ENCODE data around the gene CROCC2. TPM values are rescaled to one million over a fixed set of nuclear protein-coding genes. Genes with fewer than 3 reads are reported as not detected.

Gene CROCC2
- polyA plus RNA-seq, 1 donor, result 0.10 TPM

DNA sequence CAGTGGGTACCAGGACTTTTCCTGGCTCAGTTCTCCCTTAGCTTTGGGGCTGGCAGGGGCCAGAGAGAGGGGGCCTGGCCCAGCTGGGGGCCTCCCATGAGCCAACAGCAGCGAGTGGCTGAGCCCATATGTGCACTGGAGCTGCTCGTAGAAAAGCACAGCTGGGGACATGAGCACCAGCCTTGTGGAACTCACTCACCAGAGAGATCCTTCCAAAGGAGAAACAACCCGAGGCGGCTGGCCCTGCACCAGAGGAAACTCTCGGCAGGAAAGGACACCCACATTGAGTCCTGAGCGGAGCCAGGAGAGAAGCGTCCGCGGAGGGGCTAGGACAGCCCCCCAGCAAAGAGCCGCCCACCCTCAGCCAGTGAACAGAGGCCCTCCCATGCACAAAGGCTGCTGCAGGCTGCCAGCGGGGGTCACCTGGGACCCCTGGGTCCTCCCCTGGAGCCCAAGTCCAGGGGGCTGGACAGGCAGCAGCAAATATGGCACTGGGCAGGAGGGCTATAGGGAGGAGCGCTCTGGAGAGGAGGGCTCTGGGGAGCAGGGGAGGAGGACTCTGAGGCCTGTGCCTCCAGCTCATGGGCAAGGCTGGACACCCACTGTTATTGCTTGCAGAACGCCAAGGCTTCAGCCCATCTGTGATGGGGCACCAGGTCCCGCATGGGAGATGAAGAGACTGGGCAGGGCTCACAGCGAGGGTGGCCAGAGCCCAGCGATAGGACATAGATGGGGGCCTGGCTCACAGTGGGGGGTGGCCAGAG, 50.2 kb downstream of the CROCC2 start:
- DNase-seq, result no peak

DNA sequence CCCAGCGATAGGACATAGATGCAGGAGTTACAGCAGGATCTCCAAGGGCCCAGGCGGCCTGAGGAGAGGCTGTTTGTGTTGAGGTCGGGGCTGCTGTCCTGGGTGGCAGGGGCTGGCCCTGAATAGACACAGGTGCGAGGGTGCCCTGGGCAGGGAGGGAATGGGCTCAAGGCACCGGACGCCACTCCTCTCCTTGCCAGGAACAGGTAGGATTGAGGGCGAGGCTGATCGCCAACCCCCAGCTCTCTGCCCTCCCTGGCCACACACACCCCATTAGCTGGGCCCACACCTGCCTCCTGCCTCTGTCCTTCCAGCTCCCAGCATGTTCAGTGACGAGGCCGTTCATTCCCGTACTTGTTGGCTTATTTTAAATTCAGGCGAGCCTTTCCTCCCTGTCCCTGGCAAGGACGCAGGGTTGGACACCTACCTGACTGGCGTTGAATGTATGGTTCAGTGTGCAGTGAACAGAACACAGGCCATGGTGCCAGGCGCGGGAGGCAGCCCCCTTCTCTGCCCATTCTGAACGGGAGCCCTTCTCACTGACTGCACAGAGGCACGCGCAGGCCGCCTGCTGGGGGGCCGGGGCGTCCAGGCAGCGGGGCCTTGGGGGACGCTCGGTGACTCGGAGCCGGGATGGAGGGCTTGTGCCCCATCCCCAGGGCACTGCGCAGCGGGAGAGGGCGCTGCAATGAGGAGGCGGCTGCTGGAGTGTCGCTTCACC, 51.0 kb downstream of the CROCC2 start:
- no peak for DNase-seq

DNA sequence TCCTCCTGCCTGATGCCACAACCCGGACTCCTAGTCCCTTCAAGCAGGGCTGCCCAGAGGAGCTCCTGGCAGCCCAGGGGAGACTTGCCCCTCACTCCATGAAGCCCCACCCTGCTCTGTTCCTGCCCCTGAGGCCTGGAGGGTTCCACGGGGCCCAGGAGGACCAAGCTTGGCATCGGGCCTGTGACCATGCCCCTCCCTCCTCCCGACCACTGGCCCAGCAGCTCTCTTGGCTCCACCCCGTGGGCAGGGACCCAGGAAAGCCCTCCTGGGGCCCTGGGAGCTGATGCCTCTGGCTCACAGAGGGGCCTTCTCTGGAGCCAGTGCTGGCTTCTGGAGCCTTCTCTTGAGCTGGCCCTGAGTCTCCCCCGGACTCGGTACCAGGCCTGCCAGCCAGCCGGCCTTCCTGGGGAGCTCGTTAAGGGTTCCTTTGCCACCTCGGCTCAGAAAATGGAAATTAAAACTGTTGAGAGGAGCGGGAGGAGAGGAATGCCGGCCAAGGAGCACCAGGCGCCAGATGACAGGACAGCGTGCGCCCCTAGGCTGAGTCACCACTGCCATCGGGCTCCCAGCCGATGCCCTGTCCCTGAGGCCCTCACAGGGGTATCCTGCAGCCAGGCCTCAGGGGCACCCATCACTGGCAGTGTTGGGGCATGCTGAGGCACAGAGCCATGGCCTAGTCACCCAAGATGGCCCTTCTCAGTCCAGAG, 51.7 kb downstream of the CROCC2 start:
- DNase-seq, result no peak

DNA sequence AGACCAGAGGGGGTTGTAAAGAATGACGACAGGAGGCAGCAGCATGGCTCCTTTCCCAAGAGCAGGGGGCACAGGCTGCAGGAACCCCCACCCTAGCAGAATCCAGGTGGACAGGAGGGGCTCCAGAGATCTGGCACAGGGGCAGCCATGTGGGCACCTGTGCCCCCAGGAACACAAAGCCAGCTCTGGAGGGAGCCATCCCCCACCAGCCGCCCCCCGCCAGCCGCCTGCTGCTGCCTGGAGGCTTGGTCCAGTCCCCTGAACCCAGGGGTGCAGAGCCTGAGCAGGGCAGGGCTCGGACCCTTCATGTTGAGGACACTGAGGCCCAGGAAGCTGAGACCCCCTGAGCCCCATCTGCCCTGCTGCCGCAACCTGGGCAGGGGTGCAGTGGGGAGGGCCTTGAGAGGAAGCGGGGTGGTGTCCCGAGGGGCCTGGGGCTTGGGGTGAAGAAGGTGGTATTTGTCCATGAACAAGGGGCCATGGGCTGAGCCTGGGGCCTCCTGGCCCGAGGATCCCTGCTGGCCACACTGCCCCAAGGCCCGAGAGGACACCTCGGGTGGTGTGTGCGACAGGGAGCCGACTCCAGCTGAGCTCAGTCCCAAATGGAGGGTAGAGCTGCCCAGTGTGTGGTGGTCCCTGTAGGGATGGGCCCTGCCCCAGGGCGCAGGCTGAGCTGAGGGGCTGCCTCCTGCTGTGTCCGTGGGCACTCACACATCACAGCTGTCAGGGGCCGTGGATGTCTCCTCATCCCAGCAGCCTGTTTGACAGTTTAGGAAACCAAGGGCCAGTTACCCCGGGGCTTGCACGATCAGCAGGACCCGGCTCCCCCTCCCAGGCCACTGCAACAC, 52.5 kb downstream of the CROCC2 start:
- no peak for DNase-seq

DNA sequence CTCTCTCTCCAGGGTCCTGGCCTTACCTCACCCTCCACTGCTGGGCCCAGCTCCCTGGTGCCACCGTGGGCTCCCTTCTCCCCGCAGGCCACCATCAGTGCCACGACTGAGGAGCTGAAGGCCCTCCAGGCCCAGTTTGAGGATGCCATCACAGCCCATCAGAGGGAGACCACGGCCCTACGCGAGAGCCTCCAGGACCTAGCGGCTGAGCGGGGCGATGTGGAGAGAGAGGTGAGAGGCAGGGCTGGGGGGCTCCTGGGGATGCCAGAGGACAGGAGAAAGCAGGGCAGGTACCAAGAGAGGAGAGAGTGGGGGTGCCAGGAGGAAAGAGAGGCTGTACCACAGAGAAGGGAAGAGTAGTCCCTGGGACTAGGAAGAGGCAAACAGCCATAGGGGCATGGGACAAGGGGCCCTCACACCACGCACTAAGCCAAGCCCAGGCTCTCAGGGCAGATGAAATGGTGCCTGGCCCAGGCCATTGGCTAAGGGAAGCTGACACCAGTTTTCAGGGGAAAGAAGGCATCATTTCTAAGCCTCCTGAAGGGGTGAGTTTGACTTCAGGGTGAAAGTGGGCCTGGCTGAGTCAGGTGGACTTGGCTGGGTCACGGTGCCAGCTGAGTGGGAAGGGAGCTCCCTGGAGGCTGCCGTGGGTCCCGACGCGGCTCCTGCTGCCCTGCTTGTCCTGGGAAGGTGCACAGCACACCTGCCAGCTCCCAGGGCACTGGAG, 53.2 kb downstream of the CROCC2 start:
- DNase-seq, result no peak

DNA sequence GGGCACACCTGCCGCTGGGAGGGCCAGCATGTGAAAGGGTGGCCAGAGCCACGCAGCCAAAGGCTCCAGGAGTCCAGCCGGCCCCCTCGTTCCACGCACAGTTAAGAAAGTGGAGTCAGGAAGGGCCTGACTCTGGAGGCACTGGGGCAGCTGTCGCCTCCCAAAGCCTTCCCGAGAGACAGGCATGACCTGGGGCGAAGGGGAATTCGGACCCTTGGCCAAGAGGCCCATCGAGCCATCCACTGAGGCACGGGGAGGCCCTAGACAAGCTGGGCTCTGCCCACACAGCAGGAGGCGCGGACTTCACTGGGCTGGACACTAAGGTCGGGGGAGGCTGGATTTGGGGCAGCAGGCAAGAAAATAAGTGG, 53.8 kb downstream of the CROCC2 start:
- DNase-seq, result no peak

DNA sequence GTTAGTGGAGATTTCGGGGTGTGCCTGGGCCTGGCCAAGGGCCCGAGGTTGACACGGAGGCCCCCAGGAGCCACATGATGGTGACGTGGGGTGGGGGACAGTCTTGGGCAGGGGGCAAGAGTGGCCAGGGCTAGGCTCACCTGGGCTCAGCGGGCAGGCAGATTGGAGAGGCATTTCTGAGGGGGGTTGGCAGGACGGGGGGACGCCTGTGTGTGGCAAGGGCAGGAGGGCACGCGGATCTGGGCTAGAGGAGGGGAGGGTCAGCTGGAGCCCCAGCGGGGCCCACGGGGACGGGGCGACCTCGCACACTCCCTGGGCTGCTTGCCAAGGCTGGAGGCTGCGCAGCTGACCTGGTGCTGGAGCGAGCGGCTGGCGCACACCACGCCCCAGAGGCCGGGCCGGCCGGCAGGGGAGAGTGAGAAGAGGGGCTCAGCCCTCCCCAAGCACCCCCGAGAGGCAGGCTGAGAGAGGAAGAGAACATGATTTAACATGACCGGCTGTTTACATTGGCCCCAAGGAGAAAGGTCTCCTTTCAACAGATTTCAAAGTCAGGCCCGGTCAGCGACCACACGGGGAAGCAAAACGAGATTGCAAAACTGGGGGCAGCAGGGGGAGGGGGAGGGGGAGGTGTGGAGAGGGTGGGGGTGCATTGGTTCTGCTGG, 54.3 kb downstream of the CROCC2 start:
- peak; percentile 78 for DNase-seq

DNA sequence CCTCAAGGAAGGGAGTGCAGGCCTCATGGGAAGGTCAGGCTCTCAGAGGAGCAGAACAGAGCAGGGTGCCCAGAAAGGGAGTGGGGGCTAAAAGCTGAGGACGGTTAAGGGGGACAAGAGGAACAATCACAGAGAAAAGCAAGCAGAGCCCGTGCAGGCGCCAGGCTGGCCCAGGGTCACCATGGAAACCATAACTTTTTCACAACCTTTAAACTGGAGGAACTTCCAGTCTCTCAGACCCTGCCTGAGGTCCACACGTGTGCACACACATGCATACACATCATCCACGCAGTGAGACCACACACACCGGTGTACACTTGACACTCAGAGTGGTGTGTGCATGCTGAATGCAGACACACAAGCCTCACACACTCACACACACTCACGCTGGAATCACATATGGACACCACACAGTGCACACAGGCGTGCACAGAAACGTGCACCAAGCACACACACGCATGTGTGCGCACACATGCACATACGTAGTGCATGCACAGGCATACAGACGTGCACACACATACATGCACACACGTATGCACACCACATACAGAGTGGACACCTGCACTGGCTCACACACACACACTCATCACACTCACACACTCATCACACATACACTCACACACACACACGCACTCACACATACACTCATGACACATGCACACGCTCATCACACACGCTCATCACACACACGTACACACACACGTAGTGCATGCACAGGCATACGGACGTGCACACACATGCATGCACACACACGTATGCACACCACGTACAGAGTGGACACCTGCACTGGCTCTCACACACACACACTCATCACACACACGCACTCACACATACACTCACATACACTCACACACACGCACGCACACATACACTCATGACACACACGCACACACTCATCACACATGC, 55.1 kb downstream of the CROCC2 start:
- peak; percentile 42 for DNase-seq

DNA sequence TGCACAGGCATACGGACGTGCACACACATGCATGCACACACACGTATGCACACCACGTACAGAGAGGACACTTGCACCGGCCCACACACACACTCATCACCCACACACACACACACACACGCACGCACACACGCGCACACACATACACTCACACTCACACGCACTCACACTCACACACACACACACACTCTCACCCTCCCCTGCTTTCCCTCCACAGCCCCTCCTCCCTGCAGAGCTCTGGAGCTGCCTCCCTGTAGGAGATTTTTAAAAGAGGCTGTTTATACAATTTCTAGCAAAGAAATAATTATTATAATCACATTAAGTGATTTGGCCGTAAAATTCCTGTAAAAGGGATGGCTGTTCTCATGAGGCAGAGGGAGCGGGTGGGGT, 55.8 kb downstream of the CROCC2 start:
- no peak for DNase-seq

DNA sequence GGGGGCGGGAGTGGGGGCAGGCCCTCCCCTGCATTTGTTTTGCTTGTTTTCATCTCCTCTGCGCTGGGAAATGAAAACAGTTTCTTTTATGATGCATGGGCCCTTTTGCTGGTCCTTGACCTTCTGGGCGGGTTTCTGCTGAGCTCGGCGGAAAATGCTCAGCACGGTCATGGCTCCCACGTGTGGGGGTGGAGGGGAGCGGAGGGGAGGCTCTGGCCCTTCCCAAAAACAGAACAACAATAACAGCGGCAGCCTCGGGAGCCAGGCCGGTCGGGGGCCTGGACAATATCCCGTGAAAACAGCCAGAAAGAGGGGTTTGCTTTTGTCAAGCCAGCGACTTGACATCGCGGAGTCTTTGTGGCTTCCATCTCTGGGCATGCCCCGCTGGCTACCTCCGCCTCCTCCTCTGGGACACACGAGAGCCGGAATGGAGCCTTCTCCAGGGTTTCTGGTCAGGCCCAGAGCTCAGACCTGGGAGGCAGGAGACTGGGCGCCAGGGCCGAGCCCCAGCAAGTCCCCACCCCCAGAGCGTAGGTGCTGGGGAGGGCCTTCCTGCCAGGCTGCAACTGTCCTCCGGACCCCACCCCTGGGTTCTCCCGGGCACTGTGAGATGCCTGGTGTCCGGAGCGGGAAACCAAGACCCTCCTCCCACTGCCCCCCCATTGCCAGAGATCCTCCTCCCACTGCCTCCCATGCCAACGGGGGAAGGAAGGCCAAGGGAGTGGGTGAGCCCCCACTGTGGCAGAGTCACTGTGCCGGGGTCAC, 56.3 kb downstream of the CROCC2 start:
- peak; percentile 86 for DNase-seq

DNA sequence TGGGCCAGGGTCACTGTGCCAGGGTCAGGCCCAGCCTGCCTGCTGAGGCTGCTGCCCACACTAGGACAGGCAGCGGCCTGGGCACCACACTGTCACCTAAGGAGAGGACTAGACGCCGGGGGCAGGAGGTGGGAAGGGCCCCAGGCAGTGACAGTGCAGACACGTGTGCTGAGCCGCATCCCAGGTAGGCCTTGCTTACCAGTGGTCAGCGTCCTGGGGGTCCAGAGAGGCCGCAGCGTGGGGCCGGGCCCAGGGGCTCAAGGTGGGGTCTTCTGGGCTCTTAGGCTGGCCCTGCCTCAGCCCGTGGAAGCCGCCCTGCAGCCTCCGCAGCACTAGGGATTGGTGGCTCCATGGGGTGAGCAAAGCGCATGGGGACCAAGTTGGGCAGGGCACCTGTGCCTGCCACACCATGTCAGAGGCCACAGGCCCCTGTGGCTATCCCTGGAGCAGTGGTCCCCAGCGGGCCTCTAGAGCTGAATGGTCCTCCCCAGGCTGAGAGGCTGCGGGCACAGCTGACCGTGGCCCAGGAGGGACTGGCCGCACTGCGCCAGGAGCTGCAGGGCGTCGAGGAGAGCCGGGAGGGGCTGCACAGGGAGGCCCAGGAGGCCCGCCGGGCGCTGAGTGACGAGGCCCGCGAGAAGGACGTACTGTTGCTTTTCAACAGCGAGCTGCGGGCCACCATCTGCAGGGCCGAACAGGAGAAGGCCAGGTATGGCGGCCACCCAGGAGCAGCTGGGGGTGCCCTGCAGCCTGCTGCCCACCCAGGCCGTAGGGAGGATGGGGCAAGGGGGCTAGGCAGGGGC, 57.1 kb downstream of the CROCC2 start:
- no peak for DNase-seq

DNA sequence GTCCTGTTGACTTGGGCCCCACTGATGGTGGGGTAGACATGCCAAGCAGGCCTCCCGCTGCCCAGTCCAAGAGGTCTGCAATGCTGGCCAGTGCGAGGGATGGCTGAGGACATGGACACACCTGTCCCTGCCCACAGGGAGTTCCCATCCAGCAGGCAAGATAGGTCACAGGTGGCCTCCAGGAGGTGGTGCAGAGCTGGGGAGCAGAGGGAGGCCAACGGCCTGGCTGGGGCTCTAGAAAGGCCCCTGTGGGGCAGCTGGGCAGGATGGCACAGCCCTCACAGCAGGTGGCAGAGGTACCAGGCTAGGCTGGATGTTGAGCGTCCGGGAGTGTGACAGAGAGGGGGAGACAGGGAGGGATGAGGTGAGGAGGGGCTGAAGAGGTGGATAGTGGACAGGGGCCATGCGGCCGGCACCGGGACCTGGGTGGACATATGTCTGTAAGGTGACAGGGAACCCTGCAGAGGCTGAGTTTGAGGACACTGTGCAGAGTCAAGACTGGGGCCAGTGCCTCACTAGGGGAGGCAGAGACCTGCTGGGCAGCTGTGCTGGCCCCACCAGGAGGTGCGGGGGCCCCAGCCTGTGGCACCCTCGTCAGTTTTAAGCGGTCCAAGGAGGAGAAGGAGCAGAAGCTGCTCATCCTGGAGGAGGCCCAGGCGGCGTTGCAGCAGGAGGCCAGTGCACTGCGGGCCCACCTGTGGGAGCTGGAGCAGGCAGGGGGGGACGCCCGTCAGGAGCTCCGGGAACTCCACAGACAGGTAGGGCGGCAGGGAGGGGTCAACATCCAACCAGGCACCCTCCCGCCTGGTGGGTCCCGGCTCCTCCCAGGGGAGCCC, 58.0 kb downstream of the CROCC2 start:
- no peak for DNase-seq

DNA sequence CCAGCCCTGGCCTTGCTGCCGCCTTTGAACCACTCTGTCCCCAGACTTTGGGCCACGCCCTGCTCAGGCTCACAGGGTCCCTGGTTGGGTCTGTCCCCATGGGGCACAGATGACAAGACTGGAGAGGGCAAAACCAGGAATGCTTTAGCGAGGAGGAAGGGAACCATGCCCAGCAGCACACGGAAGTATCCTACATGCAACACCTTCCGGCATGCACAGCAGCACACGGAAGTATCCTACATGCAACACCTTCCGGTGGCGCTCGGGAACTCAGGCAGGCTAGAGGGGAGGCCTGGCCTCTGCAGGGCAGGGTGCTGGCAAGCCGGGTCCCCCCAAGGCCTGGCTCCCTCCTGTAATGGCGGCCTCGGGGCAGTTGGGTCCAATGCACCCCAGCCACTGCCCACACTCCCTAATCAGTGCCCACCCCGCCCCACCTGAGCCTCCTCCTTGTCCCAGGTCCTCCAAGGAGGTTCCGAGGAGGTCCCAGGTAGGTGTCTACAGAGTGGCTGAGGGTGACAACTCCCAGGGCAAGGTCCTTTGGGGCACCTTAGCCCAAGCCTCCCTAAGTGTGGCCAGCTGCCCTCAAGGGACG, 58.7 kb downstream of the CROCC2 start:
- no peak for DNase-seq

DNA sequence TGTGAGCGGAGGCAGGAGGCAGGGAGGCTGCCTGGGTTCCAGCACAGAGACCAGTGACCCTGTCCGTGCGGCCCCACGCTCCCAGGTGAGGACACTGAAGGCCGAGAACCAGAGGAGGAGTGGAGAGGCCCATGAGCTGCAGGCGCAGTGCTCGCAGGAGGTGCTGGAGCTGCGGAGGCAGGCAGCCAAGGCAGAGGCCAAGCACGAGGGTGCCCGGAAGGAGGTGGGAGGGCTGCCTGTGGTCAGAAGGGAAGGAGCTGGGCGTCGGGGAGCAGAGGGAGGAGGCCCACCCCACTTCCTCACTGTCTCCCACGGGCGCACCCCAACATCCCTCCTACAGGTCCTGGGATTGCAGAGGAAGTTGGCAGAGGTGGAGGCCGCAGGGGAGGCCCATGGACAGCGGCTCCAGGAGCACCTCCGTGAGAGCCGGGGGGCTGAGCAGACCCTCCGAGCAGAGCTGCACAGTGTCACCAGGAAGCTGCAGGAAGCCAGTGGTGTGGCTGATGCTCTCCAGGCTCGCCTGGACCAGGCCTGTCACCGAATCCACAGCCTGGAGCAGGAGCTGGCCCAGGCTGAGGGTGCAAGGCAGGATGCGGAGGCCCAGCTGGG, 59.3 kb downstream of the CROCC2 start:
- DNase-seq, result no peak

DNA sequence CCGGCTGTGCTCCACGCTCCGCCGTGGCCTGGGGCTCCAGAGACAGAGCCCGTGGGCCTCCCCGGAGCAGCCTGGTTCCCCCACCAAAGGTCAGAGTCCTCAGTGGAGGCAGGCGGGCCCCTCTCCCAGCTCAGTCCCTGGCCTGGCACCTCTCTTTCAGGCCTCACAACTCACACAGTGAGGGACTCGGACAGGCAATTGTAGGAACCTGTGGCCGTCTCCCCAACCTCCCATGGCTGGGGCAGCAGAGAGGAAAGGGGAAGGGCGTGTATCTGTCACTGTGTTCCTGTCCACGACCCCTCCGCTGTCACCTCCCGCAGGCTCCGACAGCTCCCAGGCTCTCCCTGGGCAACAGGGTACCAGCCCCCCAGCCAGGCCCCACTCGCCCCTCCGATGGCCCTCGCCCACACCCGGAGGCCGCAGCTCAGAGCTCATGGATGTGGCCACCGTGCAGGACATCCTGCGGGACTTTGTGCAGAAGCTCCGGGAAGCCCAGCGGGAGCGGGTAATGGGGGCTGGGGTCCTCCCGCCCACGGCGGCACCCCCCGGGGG, 59.8 kb downstream of the CROCC2 start:
- DNase-seq, result no peak

DNA sequence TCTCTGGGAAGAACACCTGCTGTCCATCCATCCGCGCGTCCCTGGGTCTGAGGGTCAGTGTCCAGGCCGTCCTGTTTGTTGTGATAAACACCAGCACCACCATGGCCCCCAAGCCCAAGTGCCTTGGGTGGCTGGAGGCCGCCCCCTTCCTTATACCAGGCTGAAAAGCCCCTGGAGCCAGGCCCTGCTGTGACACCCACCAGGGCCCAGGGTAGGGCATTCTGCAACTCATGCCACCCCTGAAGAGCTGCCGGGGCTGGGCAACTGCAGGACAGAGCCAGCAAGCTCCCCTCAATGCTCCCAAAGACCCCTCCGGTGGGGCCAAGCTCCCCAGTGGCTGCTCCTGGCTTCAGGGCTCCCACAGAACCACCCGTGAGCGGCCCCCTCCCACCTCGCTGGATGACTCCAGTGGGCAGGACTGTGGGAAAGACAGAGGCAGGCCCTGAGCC, 60.3 kb downstream of the CROCC2 start:
- no peak for DNase-seq

All from left kidney (tissue), 2 donors.